HG03196 (cell line): ENCODE results near the gene ZNF276.
"Not testable (repeated sequence)": the region's sequence is repeated elsewhere in the genome, so short reads cannot be mapped to it uniquely, and the experiment has no call there.

Experiments
- ATAC-seq: cut with Tn5 transposase; IDR thresholded peaks from one replicate; pipeline ENCODE4 v1.9.1; 2021; ENCODE audit not compliant: unreplicated experiment

Gene ZNF276

GRCh38 chr16:89733792-89734191 is 12.5 kb downstream of the ZNF276 start:
- no peak for ATAC-seq

GRCh38 chr16:89736554-89736953 is 15.2 kb downstream of the ZNF276 start:
- ATAC-seq, result no peak

- no peak for ATAC-seq
These were observed 16.2 kb downstream of the ZNF276 start for GRCh38 chr16:89737341-89738071.

GRCh38 chr16:89738072-89738377 is 16.7 kb downstream of the ZNF276 start:
- ATAC-seq, result no peak

- ATAC-seq, result no peak
These were observed 17.4 kb downstream of the ZNF276 start for GRCh38 chr16:89738538-89739317.

GRCh38 chr16:89739383-89739782 is 18.0 kb downstream of the ZNF276 start:
- ATAC-seq, result no peak

- no peak for ATAC-seq
These were observed 20.1 kb downstream of the ZNF276 start for GRCh38 chr16:89741342-89742014.

GRCh38 chr16:89742948-89743347 is 21.6 kb downstream of the ZNF276 start:
- ATAC-seq, result no peak

- no peak for ATAC-seq
These were observed 23.5 kb downstream of the ZNF276 start for GRCh38 chr16:89744813-89745212.

- ATAC-seq, result no peak
These were observed 24.7 kb downstream of the ZNF276 start for GRCh38 chr16:89746043-89746442.

- ATAC-seq, result no peak
These were observed 26.7 kb downstream of the ZNF276 start for GRCh38 chr16:89748076-89748475.

- no peak for ATAC-seq
These were observed 27.6 kb downstream of the ZNF276 start for GRCh38 chr16:89748921-89749320.

GRCh38 chr16:89749637-89750036 is 28.3 kb downstream of the ZNF276 start:
- ATAC-seq, result no peak

GRCh38 chr16:89759746-89760340 is 38.5 kb downstream of the ZNF276 start:
- no peak for ATAC-seq

- no peak for ATAC-seq
These were observed 40.1 kb downstream of the ZNF276 start for GRCh38 chr16:89761304-89761922.

GRCh38 chr16:89764711-89765201 is 43.4 kb downstream of the ZNF276 start:
- peak; percentile 76 for ATAC-seq

- ATAC-seq, result peak; percentile 6
These were observed 44.0 kb downstream of the ZNF276 start for GRCh38 chr16:89765292-89765830.

- no peak for ATAC-seq
These were observed 49.0 kb downstream of the ZNF276 start for GRCh38 chr16:89770367-89770766.

- no peak for ATAC-seq
These were observed 53.9 kb downstream of the ZNF276 start for GRCh38 chr16:89775223-89775622.

GRCh38 chr16:89778211-89778610 is 56.9 kb downstream of the ZNF276 start:
- not testable (repeated sequence) for ATAC-seq
